Glomerular visceral epithelial cell (primary cell): ENCODE results near the gene SLC2A13.
"Not testable (repeated sequence)": the region's sequence is repeated elsewhere in the genome, so short reads cannot be mapped to it uniquely, and the experiment has no call there.

Experiments
- DNase-seq: peaks from one replicate; pipeline ENCODE4 v3.0.0-alpha.2; 2016; ENCODE audit errors: extremely low spot score

SLC2A13 gene

DNA sequence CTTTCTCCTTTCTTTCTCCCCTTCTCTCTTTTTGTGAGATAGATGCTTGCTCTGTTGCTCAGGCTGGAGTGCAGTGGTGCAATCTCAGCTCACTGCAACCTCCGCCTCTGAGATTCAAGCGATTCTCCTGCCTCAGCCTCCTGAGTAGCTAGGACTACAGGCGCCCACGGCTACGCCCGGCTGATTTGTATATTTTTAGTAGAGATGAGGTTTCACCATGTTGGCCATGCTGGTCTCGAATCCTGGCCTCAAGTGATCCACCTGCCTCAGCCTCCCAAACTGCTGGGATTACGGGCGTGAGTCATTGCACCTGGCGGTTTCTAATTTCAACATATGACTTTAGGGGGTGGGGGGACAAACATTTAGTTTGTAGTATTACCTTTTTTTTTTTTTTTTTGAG lies 293.4 kb downstream of the SLC2A13 start:
- DNase-seq, result not testable (repeated sequence)

DNA sequence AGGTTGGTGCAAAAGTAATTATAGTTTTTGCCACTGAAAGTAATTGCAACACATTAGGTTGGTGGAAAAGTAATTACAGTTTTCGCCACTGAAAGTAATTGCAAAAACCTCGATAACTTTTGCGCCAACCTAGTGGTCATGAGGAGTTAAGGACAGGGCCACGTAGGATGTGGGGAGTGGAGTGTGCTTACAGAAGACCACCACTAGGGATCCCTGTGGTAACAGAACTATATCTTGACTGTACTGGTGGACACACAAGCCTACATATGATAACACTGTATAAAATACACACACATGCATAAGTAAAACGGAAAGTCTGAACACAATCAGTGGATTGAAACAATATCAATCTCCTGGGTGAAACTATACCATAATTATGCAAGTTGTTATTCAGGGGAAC lies 298.8 kb downstream of the SLC2A13 start:
- DNase-seq, result no peak

DNA sequence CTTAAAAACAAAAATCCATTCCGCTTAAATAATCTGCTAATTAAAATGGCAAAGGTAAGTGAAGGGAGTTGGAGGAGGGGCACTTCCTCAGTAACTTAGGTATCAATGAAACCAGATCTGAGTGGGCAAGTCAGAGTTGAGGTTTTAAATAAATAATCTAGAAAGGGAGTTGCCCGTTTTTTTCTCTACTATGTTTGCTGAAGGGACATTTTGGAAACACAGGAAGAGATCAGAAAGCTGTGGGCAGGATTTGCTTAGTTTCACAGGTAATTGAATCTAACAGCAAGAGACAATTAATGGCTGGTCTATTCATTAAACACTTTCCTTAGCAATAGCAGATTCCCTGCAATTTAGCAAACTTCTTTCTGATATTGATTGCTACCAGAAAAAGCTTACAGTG lies 300.2 kb downstream of the SLC2A13 start:
- no peak for DNase-seq

DNA sequence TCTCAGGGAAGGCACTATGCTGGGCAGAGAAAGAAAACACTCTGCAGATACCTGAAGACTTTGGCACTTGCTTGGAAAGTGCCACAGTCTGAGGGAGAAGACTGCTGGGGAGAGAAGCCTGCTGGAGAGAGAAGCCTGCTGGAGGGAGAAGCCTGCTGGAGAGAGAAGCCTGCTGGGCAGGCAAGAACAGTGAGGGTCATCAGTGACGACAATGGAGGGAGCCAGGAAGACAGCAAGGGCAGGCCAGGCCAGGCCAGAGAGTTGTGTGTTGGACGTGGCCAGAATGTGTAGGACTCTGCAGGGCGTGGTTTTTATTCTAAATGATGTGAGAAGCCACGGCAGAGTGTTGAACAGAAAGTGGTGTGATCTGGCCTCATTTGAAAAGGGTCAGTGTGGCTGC lies 301.0 kb downstream of the SLC2A13 start:
- no peak for DNase-seq

DNA sequence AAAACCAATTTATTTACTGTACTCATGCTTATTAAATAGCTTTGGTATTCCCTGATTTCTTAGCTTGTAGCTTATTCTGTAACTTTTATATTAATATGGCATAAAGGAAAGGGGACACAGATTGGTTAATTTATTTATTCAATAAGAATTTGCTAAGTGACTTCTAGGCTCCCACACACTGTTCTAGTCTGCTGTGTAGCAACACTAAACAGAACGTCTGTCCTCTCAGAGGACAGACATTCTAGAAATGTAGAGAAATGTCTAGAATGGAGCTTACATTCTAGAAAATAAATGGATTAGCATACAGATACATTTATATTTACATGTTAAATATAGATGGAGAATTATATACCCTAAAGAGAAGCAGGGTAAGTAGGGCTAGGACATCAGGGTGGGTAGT lies 301.4 kb downstream of the SLC2A13 start:
- DNase-seq, result no peak

DNA sequence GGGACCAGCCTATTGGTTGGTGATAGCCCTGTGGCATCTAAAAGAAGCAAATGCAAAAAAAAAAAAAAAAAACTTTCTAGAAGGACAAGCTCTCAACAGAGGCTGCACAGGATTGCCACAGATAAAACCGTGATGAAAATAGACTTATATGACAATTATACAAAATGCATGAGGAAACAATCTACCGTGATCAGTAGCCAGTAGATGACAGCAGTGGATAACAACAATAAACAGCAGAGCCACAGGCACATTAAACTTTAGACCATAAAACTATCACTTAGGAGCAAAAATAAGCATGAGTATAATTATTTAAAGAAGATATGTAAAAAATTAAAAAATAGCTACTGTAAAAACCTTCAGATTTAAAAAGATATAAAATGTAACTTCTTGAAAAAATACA lies 302.7 kb downstream of the SLC2A13 start:
- DNase-seq, result no peak

DNA sequence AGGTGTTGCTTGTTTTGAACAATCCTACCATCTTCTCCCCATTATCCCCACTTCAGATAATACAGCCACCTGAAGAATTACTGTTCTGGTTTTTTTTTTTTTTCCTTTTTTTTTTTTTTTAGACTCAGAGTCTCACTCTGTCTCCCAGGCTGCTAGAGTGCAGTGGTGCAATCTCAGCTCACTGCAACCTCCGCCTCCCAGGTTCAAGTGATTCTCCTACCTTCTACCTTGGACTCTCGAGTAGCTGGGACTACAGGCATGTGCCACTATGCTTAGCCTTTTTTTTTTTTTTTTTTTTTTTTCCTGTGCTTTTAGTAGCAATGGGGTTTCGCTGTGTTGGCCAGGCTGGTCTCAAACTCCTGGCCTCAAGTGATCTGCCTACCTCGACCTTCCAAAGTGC lies 306.9 kb downstream of the SLC2A13 start:
- DNase-seq, result no peak

DNA sequence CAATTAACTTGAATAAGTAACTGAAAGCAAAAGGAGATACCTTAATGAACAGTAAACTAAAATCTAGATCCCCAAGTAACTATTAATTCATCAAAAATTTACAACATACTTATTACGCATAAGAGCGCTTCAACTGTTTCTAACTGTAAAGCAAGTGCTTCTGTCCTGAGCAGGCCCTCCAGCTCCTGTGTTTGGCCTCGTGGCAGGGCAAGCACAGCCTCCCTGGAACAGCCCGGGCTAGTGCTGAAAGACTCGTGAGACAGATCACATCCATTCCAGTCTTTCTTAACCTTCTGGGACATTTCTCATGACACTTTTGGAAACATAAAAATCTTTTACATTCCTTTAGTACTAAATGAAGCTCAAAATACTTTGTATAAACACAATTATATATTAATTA lies 307.5 kb downstream of the SLC2A13 start:
- DNase-seq, result no peak

DNA sequence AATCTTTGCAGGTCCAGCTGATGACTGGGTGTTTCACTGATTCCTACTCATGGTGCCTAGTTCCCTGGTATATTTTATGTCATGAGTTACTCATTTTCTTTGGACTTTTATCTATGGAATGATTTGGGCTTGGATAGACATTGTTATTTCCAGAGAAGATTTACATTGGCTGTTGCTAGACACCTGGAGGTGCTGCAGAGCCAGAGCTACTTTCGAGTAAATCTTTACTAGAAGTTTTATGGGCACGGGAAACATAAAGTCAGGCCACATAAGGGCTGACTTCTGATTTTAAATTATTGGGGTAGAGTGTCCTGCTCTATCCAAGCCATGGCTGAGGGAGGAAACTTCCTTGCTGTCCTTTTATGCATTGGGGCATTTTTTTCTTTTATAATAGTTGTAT lies 310.4 kb downstream of the SLC2A13 start:
- no peak for DNase-seq

DNA sequence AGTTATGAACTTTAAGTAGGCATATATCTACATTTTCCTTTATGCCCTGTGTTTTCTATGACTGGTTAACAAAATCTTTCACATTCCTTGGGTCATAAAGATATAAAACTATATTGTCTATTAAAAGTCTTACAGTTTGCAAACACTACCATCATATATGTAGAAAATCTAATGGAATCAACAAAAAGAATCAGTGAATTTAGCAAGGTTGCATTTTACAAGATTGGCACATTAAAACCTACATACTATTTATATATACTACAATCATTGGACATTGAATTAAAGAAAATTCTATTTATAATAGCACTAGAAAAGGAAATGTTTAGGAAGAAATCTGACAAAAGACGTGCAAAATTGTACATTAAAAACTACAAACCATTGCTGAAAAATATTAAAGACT lies 312.9 kb downstream of the SLC2A13 start:
- DNase-seq, result no peak

DNA sequence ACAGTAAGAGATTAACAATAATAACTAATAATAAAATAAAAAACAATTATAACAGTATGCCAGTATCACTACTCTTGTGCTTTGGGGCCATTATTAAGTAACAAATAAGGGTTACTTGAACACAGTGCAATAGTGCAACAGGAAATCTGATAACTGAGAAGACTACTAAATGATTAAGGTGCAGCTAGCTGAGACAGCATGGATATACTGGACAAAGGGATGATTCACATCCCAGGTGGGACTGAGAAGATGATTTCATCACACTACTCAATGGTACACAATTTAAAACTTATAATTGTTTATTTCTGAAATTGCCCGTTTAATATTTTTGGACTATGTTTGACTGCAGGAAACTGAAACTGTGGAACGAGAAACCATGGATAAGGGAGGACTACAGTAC lies 317.6 kb downstream of the SLC2A13 start:
- DNase-seq, result no peak

DNA sequence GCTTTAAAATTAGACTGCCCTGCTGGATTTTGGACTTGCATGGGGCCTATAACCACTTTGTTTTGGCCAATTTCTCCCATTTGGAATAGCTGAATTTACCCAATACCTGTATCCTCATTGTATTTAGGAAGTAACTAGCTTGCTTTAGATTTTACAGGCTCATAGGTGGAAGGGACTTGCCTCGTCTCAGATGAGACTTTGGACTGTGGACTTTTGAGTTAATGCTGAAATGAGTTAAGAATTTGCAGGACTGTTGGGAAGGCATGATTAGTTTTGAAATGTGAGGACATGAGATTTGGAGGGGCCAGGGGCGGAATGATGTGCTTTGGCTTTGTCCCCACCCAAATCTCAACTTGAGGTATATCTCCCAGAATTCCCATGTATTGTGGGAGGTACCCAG lies 320.1 kb downstream of the SLC2A13 start:
- DNase-seq, result not testable (repeated sequence)

DNA sequence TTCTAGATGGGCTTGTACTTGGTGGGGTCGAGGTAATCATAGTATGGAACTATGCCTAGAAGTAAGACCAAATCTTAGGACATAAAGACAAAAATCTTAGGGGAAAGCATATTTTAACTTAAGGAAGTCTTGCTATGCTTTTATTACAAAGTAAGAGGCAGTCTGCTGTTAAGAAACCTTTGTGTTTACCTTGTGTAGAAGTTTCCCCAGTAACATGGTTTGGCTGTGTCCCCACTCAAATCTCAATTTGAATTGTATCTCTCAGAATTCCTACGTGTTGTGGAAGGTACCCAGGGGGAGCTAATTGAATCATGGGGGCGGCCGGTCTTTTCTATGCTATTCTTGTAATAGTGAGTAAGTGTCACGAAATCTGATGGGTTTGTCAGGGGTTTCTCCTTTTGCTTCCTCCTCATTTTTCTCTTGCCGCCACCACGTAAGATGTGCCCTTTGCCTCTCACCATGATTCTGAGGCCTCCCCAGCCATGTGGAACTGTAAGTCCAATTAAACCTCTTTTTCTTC lies 323.8 kb downstream of the SLC2A13 start:
- DNase-seq, result no peak

DNA sequence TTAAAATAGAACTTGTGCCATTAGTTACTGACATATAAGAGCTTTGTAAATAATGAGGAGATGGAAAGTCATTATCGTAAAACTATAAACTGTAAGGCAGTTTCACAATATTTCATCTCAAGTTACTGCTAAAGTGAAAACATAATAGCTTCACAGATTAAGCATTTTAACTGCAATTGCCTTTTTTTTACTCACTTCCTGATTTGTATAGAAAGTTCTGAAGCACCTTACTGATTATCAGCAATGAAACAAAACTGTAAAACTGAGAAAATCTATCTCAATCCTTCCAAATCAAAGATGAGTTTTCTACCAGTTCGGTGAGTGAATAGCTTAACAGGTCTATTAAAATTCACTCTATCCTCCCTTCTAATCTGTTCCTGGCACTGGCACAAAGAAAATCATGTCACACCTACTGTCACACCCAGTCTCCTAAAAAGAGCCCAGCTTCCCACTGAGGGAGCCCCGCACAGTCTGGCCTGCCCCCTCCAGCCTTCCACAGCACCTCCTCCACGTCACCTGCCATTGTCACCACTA lies 324.9 kb downstream of the SLC2A13 start:
- DNase-seq, result no peak

DNA sequence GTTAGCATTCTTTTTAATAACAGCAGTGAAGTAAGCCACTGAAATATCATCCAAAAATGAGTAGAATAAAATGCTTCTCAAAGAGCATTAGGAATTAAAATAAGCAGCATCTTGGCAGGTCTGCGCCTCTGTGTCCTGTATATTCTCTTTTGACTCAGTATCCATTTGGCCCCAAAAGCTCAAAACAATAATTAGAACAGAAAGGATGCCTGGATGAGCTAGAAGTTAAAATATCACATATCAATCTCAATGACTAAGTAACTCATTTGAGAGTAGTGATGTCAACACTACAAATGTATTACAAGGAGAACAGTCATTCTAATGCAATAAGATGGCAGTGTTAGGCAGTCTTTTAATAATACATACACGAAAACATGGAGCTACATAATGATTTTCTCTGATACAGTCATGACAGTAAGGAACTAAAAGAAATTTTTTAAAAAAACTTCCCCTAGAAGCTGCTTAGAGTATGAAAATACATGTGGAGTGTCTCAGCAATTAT lies 325.4 kb downstream of the SLC2A13 start:
- no peak for DNase-seq

DNA sequence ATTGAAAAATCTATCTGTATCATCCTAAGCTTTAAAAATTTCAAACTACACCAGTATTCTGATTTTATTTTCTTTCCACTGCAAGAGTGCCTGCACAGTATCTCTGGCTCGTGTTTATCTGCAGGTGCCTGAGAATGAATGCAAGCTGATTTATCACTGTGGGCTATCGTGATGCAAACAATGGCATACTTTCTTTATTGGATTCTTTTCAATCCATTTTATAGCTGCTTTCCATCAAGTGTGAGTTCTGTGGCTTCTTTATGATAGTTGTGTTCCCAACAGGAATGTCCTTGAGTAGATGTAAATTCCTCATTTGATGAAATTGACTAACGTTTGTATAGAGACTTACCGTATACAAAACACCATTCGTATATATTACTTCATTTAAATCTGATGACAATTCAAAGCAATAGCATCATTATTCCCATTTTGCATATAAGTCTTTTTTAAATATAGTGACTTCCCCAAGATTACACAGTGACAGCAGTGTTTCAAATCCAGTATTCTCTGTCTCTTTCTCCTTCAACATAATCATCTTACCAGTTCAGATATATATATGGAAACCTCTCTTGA lies 326.0 kb downstream of the SLC2A13 start:
- DNase-seq, result no peak

DNA sequence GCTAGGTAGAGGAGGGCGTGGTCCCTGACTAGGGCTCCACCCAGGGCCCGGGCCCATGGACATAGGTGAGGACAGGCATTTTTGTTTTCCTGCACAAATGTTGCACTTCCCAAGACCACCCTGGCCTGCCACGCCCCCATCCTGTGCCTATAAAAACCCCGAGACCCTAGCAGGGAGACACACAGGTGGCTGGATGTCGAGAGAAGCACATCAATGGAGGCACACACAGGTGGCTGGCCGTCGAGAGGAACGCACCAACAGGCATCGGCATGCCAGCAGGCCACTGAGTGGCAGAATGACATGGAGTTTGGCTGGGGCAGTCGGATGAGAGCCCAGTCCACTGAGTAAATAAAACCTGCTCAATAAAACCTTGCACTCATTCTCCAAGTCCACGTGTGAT lies 328.4 kb downstream of the SLC2A13 start:
- no peak for DNase-seq

DNA sequence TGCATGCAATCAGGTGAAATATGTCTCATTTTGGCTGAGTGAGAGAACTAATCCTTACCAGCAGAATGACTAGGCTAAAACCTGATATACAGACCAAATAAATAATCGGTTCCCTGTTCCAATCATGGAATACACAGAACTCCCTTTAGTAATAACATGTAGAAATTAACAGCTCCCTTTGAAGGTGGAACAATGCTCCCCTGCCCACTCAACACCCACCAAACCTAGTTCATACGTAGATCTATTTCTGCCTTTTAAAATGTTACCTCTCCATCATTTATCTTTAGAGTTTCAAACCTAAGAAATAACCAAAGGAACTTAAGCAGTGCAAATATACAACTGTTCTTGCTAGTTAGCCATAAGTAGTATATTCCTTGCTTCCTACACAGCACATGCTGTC lies 332.6 kb downstream of the SLC2A13 start:
- no peak for DNase-seq

DNA sequence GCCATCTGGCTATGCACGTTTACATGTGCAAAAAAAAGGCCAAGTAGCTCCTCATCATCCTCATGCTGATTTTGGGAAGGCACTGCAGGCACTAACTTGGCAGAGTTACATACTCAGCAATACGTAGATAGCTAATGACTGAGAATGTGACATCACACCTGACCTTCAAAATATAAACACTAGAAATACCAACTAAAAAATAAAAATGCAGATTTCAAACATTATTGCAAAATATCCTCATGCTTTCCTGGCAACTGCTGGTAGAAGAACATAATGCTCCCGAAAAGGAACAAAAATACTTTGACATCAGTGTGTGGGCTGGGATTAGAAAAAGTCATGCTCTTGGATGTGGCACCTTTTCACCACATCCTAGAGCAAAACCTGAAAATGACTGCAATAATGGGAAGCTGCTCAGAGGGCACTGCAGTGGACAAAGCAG lies 333.0 kb downstream of the SLC2A13 start:
- no peak for DNase-seq

DNA sequence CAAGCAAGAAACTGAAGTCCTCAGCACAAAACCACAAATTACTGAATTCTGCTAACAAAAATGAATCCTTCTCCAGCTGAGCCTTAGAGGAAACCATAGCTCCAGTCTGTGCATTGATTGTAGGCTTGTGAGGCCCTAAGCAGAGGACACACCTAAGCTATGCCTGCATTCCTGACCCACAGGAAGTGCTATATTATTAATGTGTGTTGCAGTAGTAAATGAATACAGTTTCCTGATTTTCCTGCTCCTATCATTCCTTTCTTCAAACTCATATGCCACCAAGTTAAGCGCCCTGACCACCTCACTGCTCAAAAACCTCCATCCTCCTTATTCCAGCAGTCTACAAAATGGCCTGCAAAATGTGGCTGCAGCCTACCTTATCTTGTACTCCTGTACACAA lies 334.4 kb downstream of the SLC2A13 start:
- no peak for DNase-seq

DNA sequence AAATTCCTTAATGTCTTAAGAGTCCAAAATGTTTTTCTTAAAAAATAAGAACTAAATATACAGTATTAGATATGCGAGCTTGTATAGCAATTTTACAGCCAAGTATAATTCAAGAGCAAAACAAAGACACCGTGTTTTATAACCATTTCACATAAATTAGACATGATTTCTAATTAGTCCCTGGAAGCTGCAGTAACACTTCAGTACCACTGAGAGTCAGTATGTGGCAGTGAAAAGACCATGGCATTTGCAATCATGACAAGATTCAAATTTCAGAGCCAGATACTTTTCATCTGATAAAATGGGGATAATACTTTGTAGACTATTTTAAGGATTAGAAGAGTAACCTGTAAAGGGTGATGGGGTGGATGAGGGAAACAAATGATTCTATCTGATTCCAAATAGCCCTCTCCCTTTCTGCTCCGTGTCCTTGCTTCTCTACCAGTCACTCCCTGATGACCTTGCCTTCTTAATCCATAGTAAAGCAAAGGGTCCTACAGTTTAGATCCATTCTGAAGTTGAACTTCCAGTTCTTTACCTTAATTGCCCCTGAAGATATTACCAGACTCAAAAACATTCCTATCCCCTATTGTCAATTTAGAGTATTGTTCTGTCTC lies 340.8 kb downstream of the SLC2A13 start:
- peak; percentile 33 for DNase-seq

DNA sequence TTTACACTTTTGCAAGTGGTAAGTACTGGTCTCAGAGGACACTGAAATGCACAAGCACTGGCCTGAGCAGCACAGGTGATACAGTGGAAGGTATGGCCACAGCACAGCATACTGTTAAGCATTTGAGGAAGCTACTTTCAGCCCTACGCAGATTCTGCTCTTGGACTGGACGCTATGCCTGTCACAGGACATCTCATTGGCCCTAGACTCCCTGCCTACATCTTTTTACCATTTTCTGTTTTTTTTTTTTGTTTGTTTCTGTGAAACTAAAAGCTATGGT lies 342.1 kb downstream of the SLC2A13 start:
- DNase-seq, result no peak

DNA sequence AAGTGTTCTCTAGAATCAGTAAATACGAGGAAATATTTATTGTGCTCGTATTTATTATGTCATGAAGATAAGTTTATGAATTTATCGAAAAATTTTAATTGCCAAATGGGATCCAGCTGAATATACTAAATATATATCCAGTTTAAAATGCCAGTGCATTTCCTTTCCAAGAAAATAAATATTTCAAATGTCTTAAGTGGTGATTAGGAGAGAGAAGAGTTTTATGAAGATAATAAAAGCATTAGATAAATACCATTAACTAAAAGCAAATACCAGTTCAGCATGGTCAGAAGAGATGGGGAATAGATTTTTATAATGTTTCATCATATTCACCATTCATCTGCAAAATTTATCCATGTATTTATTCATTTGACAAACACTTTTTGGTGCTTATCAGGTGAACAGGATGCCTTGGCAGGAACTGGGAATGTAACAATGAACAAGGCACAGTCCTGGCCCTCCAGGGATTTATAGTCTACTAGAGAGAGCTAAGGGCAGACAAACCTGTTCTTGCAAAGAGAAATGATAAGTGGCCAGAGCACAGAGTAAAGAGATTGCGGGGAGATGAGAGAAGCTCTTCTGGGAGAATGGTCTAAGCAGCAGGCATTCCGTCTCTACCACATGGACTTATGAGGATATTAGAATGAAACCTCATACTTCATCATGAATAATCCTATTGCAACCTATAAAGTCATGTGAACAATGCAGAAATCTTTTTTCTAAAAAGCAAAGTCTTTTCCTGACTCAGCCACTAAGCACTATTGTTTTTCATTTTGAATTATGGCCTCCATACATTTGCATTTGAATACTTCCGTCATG lies 342.6 kb downstream of the SLC2A13 start:
- no peak for DNase-seq
